IPS-20b (cell line): Measurements from ENCODE around the gene RPRD2.

Source experiments
- H3K27ac ChIP-seq: one replicate; pipeline ENCODE4 v1.5.1; 2013; ENCODE audit warnings: low read length
- H3K27me3 ChIP-seq: 2 replicates; pipeline ENCODE4 v1.6.1; 2013; ENCODE audit warnings: mild to moderate bottlenecking, low read length, inconsistent platforms; ENCODE audit not compliant: insufficient read depth
- H3K36me3 ChIP-seq: 2 replicates; pipeline ENCODE4 v1.6.1; 2013; ENCODE audit warnings: low read depth, mild to moderate bottlenecking, inconsistent platforms, low read length, moderate library complexity; ENCODE audit not compliant: insufficient read depth
- H3K4me1 ChIP-seq: 2 replicates; pipeline ENCODE4 v1.6.1; 2013; ENCODE audit warnings: mild to moderate bottlenecking, control low read depth, inconsistent platforms, low read length, moderate library complexity; ENCODE audit not compliant: insufficient read depth
- H3K4me3 ChIP-seq: 2 replicates; pipeline ENCODE4 v1.5.1; 2013; ENCODE audit warnings: mild to moderate bottlenecking, low read length, inconsistent platforms
- H3K9ac ChIP-seq: 2 replicates; pipeline ENCODE4 v1.6.1; 2013; ENCODE audit warnings: low read depth, mild to moderate bottlenecking, inconsistent platforms, low read length, moderate library complexity
- H3K9me3 ChIP-seq: 2 replicates; pipeline ENCODE4 v1.6.1; 2013; ENCODE audit warnings: mild to moderate bottlenecking, low read depth, low read length, inconsistent platforms; ENCODE audit not compliant: insufficient read depth

RPRD2 gene

DNA sequence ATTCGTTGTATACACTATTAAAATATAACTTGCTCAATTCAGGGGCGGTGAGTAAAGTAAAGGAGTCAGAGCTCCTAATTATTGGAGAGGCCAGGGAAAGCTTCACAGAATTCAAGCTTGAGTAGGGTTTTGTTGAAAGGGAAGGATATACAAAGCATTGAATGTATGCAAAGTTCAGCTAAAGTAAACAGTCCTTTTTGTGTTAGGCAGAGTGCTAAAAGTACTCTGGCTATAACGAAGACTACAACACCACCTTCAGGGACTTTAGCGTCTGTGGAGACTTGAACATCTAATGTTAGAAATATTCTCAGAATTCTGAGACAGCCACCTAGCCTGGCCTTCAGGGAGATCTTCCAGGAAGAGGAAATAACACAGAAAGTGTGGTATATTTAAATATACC, 152.7 kb downstream of the RPRD2 start:
- Histone ChIP-seq H3K4me1 (peaks cover 5% of the 10 kb centered on the region; the same call in 1 of the 2 replicates), H3K36me3 (no peaks in the 10 kb centered on the region), H3K27me3 (peaks cover 3% of the 10 kb centered on the region; the same call in 1 of the 2 replicates), H3K4me3 (peak overlapping the region; percentile 84), H3K9ac (peak overlapping the region; percentile 43; the same call in 1 of the 2 replicates), H3K27ac (no peak overlapping the region), H3K9me3 (no peaks in the 10 kb centered on the region)

- H3K27ac ChIP-seq = no peak overlapping the region
Measured at GRCh38 chr1:150521196-150521968, 157.4 kb downstream of the RPRD2 start.

DNA sequence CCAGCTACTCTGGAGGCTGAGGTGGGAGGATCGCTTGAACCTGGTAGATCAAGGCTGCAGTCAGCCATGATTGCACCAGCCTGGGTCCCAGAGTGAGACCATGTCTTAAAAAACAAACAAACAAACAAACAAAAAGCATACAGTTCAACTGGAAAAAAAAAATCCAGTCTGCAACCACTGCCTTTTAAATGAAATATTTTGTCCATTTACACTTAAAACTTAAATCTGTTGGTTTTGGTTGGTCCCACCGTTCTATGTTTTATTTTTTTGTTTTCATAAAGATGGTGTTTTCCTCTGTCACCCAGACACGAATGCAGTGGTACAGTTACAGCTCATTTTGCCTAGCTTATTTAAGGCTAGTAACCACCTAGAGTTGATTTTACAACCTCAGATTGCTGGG, 161.4 kb downstream of the RPRD2 start:
- Histone ChIP-seq H3K36me3 (no peaks in the 10 kb centered on the region), H3K27me3 (no peaks in the 10 kb centered on the region), H3K9me3 (no peaks in the 10 kb centered on the region), H3K4me1 (no peaks in the 10 kb centered on the region), H3K27ac (no peak overlapping the region), H3K4me3 (no peak overlapping the region), H3K9ac (no peak overlapping the region)

More at GRCh38 chr1:150521196-150521968, 157.4 kb downstream of the RPRD2 start:
- no peaks in the 10 kb centered on the region for H3K9me3 ChIP-seq
- H3K9ac ChIP-seq = no peak overlapping the region
- H3K27me3 ChIP-seq = no peaks in the 10 kb centered on the region
- H3K4me1 ChIP-seq = peaks cover 4% of the 10 kb centered on the region; the same call in 1 of the 2 replicates
- no peak overlapping the region for H3K4me3 ChIP-seq
- H3K36me3 ChIP-seq = no peaks in the 10 kb centered on the region
